A549 (cell line): ENCODE measurements around the gene HLTF.

Source experiments
- CBX2 ChIP-seq: fragments of 200-600 bp; sonication (generic); IDR thresholded peaks from 2 replicates; pipeline ENCODE4 v1.6.1; 2016; ENCODE audit warnings: low read depth, mild to moderate bottlenecking, borderline replicate concordance
- EP300 ChIP-seq, 2 experiments: fragments of >200 bp; sonication (Bioruptor Twin); formaldehyde crosslinking; IDR thresholded peaks; 2 replicates in 1 of 2; 3 replicates in 1 of 2; pipeline ENCODE4 v1.6.1; 2016 to 2017
- RFX5 ChIP-seq: fragments of 450-650 bp; IDR thresholded peaks from 2 replicates; pipeline ENCODE4 v1.7.1; 2014; ENCODE audit warnings: antibody characterized with exemption, mild to moderate bottlenecking, moderate library complexity
- TF ChIP-seq, protein P1 (sequence below): fragments of >200 bp; sonication (Bioruptor Twin); formaldehyde crosslinking; IDR thresholded peaks from 3 replicates; pipeline ENCODE4 v1.5.1; 2016

DNA sequence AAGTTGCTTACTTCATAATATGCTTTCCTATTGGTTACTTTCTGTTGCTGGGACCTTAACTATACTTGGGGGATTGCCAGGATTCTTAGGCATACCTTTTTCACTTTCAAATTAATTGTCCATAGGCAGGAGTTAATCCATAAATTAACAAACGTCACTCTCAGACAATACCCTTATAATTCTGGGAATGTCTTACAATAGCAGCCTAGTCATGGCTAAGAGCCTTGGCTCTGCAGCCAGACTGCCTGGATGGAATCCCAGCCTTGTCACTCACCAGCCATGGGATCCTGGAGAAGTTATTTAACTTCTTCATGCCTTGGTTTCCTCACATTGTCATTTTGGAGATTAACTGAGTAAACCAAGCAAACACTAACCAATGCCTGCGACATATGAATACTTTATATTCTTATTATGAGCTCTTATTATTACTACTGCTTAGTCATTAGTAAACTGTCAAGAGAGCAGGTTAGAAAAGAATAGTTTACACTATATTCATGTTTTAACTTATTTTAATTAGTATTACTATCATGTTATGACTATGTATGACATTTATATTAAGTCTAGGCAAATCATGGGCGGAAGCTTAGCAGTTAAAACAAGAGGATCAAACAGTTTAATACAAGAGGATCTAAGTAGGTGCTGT, 66.0 kb downstream of the HLTF start:
- TF ChIP-seq RFX5 (no peak), EP300 (IDR thresholded peaks at IDR 0.05) (no peak), CBX2 (no peak)
- TF ChIP-seq, protein P1, sequence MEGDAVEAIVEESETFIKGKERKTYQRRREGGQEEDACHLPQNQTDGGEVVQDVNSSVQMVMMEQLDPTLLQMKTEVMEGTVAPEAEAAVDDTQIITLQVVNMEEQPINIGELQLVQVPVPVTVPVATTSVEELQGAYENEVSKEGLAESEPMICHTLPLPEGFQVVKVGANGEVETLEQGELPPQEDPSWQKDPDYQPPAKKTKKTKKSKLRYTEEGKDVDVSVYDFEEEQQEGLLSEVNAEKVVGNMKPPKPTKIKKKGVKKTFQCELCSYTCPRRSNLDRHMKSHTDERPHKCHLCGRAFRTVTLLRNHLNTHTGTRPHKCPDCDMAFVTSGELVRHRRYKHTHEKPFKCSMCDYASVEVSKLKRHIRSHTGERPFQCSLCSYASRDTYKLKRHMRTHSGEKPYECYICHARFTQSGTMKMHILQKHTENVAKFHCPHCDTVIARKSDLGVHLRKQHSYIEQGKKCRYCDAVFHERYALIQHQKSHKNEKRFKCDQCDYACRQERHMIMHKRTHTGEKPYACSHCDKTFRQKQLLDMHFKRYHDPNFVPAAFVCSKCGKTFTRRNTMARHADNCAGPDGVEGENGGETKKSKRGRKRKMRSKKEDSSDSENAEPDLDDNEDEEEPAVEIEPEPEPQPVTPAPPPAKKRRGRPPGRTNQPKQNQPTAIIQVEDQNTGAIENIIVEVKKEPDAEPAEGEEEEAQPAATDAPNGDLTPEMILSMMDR = no peak
